Endothelial cell of umbilical vein (primary cell): Measurements from ENCODE around the gene TBCE.

ENCODE experiments used
- EZH2 ChIP-seq: IDR thresholded peaks from 2 replicates; pipeline ENCODE4 v1.6.1; 2012; ENCODE audit warnings: borderline replicate concordance, low read depth, mild to moderate bottlenecking, moderate library complexity, low read length, inconsistent platforms; ENCODE audit not compliant: severe bottlenecking
- JUN ChIP-seq: IDR thresholded peaks from 2 replicates; pipeline ENCODE4 v1.6.1; 2011; ENCODE audit warnings: borderline replicate concordance, low read depth; ENCODE audit not compliant: insufficient read length, insufficient read depth
- MYC ChIP-seq: IDR thresholded peaks from one replicate; pipeline ENCODE4 v1.6.1; 2011; ENCODE audit warnings: mild to moderate bottlenecking, low read depth, low read length
- POLR2A ChIP-seq: IDR thresholded peaks from 2 replicates; pipeline ENCODE4 v1.6.1; 2012; ENCODE audit warnings: low read depth, mild to moderate bottlenecking, control low read depth, low read length
- POLR2AphosphoS5 ChIP-seq: IDR thresholded peaks from 2 replicates; pipeline ENCODE4 v1.6.1; 2012; ENCODE audit warnings: low read depth, mild to moderate bottlenecking, control low read depth, low read length, moderate library complexity; ENCODE audit not compliant: insufficient read depth
- TF ChIP-seq, protein P1 (sequence below), 2 donors: IDR thresholded peaks; 1 replicate in 1 of 2; 2 replicates in 1 of 2; pipeline ENCODE4 v1.5.1; 2011; ENCODE audit warnings: low read length in 2 of 2, mild to moderate bottlenecking in 2 of 2, moderate library complexity in 2 of 2, control low read depth in 1 of 2, inconsistent platforms in 1 of 2, low read depth in 1 of 2; ENCODE audit not compliant: insufficient read depth in 1 of 2; ENCODE audit errors: extremely low read depth in 1 of 2
- TF ChIP-seq, protein P2 (sequence below): IDR thresholded peaks from 2 replicates; pipeline ENCODE4 v1.6.1; 2011; ENCODE audit not compliant: insufficient read depth, insufficient read length

DNA sequence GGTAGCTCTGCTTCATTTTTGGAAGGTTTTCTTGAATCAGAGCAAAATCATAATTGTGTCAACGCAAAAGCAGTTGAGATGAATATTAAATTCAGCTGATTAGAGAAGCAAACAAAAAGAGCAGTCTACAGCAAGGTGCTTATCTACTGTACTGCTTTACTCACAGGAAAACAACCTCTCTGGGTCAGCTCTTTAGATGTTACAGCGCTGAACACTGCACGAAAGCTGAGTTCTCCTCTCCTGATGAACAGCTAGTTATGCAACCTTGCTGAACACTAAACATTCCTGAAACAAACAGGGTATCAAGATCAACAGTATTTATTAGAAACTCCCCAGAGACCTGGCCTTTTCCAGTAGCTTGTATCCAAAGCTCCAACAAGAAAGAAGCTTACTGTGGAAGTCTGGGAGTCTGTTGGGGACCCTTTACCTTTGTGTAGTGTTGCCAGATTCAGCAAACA, 41.3 kb downstream of the TBCE start:
- TF ChIP-seq POLR2A (no peak), MYC (no peak), JUN (no peak), POLR2AphosphoS5 (no peak), EZH2 (no peak)
- TF ChIP-seq, protein P1, sequence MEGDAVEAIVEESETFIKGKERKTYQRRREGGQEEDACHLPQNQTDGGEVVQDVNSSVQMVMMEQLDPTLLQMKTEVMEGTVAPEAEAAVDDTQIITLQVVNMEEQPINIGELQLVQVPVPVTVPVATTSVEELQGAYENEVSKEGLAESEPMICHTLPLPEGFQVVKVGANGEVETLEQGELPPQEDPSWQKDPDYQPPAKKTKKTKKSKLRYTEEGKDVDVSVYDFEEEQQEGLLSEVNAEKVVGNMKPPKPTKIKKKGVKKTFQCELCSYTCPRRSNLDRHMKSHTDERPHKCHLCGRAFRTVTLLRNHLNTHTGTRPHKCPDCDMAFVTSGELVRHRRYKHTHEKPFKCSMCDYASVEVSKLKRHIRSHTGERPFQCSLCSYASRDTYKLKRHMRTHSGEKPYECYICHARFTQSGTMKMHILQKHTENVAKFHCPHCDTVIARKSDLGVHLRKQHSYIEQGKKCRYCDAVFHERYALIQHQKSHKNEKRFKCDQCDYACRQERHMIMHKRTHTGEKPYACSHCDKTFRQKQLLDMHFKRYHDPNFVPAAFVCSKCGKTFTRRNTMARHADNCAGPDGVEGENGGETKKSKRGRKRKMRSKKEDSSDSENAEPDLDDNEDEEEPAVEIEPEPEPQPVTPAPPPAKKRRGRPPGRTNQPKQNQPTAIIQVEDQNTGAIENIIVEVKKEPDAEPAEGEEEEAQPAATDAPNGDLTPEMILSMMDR (IDR thresholded peaks at IDR 0.05; ENCODE audit: extremely low read depth in 1 of 2, insufficient read depth in 1 of 2, low read depth in 1 of 2, low read length in 2 of 2) = no peak
- TF ChIP-seq, protein P2, sequence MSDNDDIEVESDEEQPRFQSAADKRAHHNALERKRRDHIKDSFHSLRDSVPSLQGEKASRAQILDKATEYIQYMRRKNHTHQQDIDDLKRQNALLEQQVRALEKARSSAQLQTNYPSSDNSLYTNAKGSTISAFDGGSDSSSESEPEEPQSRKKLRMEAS = no peak
